ENCODE results near the gene HOXD12.

Gene HOXD12

DNA sequence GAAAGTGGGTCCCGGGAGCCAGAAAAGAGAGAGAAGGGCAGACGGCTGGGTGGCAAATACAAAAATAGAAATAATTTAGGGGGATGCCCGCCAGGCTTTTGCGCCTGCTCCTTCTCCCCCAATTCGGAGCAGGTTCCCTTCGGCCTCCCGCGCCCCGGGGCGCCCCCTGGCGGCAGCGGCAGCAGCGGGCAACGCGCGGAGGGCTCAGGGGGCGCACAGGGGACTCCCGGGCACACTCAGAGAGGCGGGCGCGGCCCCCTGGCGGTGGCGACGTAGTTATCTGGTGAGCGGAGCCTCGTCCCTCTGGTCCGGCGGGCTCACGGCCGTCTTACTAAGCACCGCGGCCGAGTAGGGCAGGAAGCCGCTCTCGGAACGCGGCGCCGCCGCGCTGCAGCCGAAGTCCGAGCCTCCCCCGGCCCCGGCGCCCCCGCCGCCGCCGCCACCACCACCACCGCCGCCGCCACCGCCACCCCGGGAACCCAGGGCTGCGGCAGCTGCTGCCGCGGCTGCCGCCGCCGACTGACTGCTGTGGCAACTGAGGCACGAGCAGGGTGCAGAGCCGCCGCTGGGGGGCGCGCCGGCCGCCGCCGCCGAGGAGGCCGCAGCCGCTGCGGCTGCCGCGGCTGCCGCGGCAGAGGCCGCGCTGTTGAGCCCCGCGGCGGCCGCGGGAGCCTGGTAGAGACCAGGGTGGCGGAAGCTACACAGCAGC is 19.6 kb upstream of the HOXD12 start:
- H3K27me3 ChIP-seq: peaks cover 99 to 100% (median 100%) of the 10 kb centered on the region in 11 experiments
- H3K4me1 ChIP-seq: peaks cover 0 to 9% (median 3%) of the 10 kb centered on the region in 10 experiments; a peak in 8 of 20 replicates
- H3K27ac ChIP-seq: no peak overlapping the region
- peak overlapping the region in 9 of 10 experiments; percentile 18 to 46 (median 26); a peak in 9 of 20 replicates for H3K4me3 ChIP-seq
- TF ChIP-seq Cebpa-rat (IDR thresholded peaks at IDR 0.05): no peak
- H3K9ac ChIP-seq: no peak overlapping the region
- peaks cover 57 to 78% (median 64%) of the 10 kb centered on the region in 11 experiments for H3K9me3 ChIP-seq (replicated peaks in 1 of 11)
- peaks cover 0 to 4% (median 0%) of the 10 kb centered on the region in 11 experiments; a peak in 1 of 22 replicates for H3K36me3 ChIP-seq
- peaks cover 0 to 54% (median 25%) of the 10 kb centered on the region in 11 experiments; a peak in 16 of 22 replicates for H4K20me1 ChIP-seq
- H3K4me2 ChIP-seq: peak overlapping the region in 10 of 11 experiments; percentile 10 to 87 (median 46); a peak in 17 of 22 replicates

DNA sequence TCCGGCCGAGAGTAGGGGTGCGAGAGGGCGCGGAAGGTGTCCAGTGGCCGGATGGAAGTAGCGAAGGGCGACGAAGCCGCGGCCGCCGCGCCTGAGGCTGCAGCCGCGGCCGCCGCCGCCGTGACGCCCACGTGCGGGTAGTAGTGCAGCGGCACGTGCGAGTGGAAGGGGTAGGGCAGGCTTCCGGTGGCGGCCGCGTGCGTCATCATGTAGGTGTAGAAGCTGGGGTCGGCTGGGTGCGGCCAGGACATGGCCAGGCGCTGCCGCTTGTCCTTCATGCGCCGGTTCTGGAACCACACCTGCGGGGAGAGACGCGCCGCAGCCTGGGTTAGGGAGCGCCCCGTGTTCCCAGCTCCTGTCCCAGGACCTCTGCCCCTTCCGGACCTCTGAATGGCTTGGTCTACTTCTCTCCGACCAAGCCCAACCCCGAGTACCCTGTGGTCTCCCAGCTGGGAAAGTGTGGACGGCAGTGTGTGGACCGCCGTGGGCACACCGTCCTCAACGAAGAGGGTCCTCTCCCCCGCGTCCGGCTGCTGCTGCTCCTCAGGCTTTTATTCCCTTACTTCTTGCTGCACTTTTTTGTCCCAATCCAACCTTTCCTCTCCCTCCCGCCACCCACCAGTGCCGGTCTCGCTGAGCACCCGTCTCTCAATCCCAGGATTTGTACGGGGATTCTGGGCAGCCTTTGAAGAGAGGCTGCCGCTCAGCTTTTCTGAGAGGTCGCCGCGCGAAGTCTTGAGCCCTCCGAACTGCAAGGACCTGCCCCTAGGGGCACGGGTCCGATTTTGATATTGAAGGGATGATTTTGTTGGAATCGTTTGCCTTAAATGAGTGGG is 18.8 kb upstream of the HOXD12 start:
- Histone ChIP-seq H3K27me3 (peaks cover 99 to 100% (median 100%) of the 10 kb centered on the region in 11 experiments), H3K9ac (no peak overlapping the region), H3K27ac (no peak overlapping the region), H3K4me2 (no peak overlapping the region), H4K20me1 (peaks cover 0 to 53% (median 27%) of the 10 kb centered on the region in 11 experiments; a peak in 17 of 22 replicates), H3K9me3 (replicated peaks in 1 of 11) (peaks cover 60 to 79% (median 71%) of the 10 kb centered on the region in 11 experiments), H3K36me3 (peaks cover 0 to 4% (median 0%) of the 10 kb centered on the region in 11 experiments; a peak in 1 of 22 replicates), H3K4me1 (peaks cover 0 to 9% (median 3%) of the 10 kb centered on the region in 10 experiments; a peak in 8 of 20 replicates), H3K4me3 (peak overlapping the region in 7 of 10 experiments; percentile 2 to 40 (median 21); a peak in 7 of 20 replicates)
- TF ChIP-seq Cebpa-rat (IDR thresholded peaks at IDR 0.05): no peak

DNA sequence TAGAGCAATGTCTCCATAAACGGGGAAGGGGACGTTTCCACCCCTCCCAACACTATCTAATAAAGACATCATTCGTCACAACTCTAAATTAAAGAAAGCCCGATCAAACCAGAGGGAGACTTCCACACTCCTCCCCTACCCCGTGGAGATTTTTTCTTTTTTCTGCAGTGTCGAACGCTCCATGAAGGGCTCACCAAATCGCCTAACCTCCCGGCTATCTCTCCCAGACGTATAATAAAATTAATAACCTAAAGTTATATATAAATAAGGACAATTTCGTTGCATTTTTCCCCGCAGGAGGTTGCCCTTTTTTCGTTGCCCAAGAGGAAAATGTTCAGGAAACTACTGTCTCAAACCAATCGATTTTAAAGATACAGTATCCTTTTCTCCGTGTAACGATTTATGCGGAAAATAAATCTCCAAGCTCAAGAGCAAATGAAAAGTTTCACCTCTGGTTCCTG is 18.2 kb upstream of the HOXD12 start:
- Histone ChIP-seq H3K4me2 (no peak overlapping the region), H3K27ac (no peak overlapping the region), H4K20me1 (peaks cover 0 to 53% (median 34%) of the 10 kb centered on the region in 11 experiments; a peak in 16 of 22 replicates), H3K4me1 (peaks cover 0 to 15% (median 3%) of the 10 kb centered on the region in 10 experiments; a peak in 8 of 20 replicates), H3K4me3 (peak overlapping the region in 7 of 10 experiments; percentile 13 to 43 (median 29); a peak in 5 of 20 replicates), H3K36me3 (peaks cover 0 to 4% (median 0%) of the 10 kb centered on the region in 11 experiments; a peak in 1 of 22 replicates), H3K27me3 (peaks cover 99 to 100% (median 100%) of the 10 kb centered on the region in 11 experiments), H3K9me3 (replicated peaks in 1 of 11) (peaks cover 56 to 80% (median 71%) of the 10 kb centered on the region in 11 experiments), H3K9ac (no peak overlapping the region)
- no peak for TF ChIP-seq Cebpa-rat (IDR thresholded peaks at IDR 0.05)

DNA sequence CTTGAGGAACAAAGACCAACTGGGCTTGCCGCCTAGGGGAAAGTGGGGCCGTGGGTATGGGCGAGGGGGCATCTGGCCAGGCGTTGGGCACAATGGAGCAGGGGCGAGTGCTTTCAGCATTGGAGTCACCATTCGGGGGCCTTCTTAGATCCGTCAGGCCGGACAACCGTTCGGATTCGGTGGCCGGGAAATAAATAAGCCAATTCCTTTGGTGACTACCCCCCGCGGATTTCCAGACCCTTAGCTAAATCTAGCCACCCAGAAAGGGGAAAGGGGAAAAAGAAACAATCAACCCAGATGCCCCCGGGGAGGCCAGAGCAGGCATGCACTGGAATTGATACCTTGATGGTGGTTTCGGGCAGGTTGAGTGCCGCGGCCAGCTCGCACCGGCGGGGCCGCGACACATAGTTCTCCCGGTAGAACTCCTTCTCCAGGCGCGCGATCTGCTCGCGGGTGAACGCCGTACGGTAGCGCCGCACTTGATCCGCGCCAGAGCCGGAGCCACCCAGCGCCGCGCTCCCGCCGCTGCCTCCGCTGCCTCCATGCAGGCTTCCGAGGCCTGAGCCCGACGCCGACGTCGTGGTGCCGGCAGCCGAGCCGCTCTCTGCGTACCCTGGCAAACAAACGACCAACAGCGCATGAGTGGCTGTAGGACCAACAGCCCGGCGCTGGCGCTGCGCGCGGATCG is 17.6 kb upstream of the HOXD12 start:
- Histone ChIP-seq H3K4me1 (peaks cover 0 to 15% (median 3%) of the 10 kb centered on the region in 10 experiments; a peak in 8 of 20 replicates), H3K36me3 (peaks cover 0 to 4% (median 0%) of the 10 kb centered on the region in 11 experiments; a peak in 1 of 22 replicates), H4K20me1 (peaks cover 0 to 51% (median 35%) of the 10 kb centered on the region in 11 experiments; a peak in 16 of 22 replicates), H3K4me3 (peak overlapping the region in 8 of 10 experiments; percentile 13 to 43 (median 31); a peak in 8 of 20 replicates), H3K9me3 (replicated peaks in 1 of 11) (peaks cover 54 to 78% (median 71%) of the 10 kb centered on the region in 11 experiments), H3K4me2 (no peak overlapping the region), H3K27me3 (peaks cover 99 to 100% (median 100%) of the 10 kb centered on the region in 11 experiments), H3K9ac (no peak overlapping the region), H3K27ac (no peak overlapping the region)
- no peak for TF ChIP-seq Cebpa-rat (IDR thresholded peaks at IDR 0.05)

DNA sequence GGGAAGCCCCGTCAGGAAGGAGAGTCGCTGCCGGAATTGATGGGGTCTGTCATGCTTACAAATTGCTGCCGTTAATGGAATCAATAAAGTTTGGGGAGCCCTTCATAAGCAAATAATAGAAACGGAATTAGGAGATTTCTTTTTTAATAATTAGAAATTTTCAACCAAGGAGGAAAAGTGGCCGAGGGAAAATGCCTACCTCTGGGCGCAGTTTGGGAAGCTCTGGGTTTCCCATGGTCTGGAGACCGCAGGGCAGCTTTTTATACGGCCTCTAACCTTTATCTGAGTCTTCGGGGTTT is 17.1 kb upstream of the HOXD12 start:
- H3K27ac ChIP-seq: no peak overlapping the region
- H3K9me3 ChIP-seq (replicated peaks in 1 of 11): peaks cover 54 to 78% (median 71%) of the 10 kb centered on the region in 11 experiments
- peaks cover 99 to 100% (median 100%) of the 10 kb centered on the region in 11 experiments for H3K27me3 ChIP-seq
- H3K4me1 ChIP-seq: peaks cover 0 to 15% (median 3%) of the 10 kb centered on the region in 10 experiments; a peak in 8 of 20 replicates
- no peak overlapping the region for H3K9ac ChIP-seq
- peaks cover 0 to 4% (median 0%) of the 10 kb centered on the region in 11 experiments; a peak in 1 of 22 replicates for H3K36me3 ChIP-seq
- TF ChIP-seq Cebpa-rat (IDR thresholded peaks at IDR 0.05): no peak
- peak overlapping the region in 7 of 10 experiments; percentile 23 to 43 (median 33); a peak in 10 of 20 replicates for H3K4me3 ChIP-seq
- peaks cover 0 to 54% (median 40%) of the 10 kb centered on the region in 11 experiments; a peak in 15 of 22 replicates for H4K20me1 ChIP-seq
- H3K4me2 ChIP-seq: no peak overlapping the region

DNA sequence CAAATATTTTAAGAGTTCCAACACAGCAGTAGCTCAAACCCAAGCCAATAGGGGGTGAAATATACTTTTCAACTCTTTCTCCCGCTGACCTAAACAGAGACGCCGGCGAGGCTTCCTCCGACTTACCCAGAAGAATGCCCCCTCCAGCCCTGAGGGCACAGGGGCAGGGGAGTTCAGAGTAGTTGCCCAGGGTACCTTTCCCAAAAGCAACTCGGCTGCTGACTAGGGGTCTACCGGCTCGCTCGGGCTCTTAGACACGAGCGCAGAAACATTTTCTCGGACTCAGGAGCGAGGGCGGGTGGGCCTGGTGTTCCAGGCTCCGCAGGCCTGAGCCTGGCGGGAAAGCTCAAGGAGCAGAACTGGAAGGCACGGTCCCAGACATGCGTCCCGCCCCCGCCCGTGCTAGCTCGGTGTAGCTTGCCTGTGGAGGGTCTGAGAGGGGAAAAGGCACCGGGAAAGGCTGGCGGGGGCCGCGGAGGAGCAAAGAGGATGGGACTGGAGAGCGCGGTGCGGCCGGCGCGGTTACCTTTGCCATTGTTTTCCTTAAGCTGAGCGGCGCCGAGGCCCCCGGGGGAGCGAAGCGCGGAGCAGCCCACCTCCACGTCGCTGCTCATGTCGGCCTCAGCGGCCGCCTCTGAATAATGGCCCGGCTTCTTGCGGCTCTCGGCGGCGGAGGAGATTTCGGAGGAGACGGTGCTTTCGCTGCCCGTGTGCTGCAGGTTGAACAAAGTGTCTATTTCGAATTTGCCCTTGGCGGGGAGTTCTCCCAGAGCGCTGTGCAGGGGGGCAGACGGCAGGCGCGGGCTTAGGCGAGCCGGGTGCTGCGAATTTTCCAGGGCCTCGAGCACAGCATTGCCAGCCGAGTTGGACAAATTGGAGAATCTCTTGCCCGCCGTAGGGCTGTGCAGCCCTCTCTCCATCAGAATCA is 16.5 kb upstream of the HOXD12 start:
- no peak for TF ChIP-seq Cebpa-rat (IDR thresholded peaks at IDR 0.05)
- Histone ChIP-seq H3K4me1 (peaks cover 0 to 15% (median 3%) of the 10 kb centered on the region in 10 experiments; a peak in 8 of 20 replicates), H3K4me2 (no peak overlapping the region), H3K27ac (no peak overlapping the region), H4K20me1 (peaks cover 0 to 61% (median 46%) of the 10 kb centered on the region in 11 experiments; a peak in 15 of 22 replicates), H3K27me3 (peaks cover 100% of the 10 kb centered on the region in 11 experiments), H3K36me3 (peaks cover 0 to 4% (median 0%) of the 10 kb centered on the region in 11 experiments; a peak in 1 of 22 replicates), H3K9ac (no peak overlapping the region), H3K4me3 (peak overlapping the region in 5 of 10 experiments; percentile 20 to 43 (median 33); a peak in 10 of 20 replicates), H3K9me3 (replicated peaks in 1 of 11) (peaks cover 54 to 78% (median 71%) of the 10 kb centered on the region in 11 experiments)

DNA sequence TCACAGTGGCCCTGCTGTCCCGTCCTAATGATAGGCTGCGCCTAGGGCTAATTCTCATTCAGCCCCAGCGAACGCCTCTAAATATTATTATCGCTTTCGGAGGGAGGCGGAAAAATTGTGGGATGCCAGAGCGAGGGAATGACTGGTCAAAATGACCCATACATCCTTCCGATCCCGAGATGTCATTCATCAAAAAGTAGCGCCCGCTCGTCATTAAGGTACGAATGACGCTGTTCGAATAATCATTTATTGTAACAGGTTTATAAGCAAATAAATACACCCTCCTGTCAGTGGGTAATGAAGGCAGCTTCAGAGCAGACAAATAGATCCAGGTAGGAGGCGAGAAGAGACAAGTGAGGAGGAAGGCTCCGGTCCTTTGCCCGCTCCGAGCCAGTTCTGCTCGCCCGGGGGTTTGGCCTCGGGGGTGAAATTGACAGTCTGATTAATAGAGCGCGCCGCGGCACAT is 15.8 kb upstream of the HOXD12 start, which contains the start of gene EVX2:
EVX2 (minus strand) TSS at position 167 of the 466 bp plus-strand sequence. CDS start 186 bp downstream, outside the sequence.
- H3K4me3 ChIP-seq: peak within 1 kb of the TSS in 5 of 10 experiments; percentile 20 to 43 (median 33); a peak in 9 of 20 replicates
- H3K4me1 ChIP-seq: peaks cover 0 to 15% (median 3%) of the 10 kb centered on the region in 10 experiments; a peak in 8 of 20 replicates
- H3K36me3 ChIP-seq: peaks cover 0 to 4% (median 0%) of the 10 kb centered on the region in 11 experiments; a peak in 1 of 22 replicates
- no peak within 1 kb of the TSS for H3K27ac ChIP-seq
- peaks cover 100% of the 10 kb centered on the region in 11 experiments for H3K27me3 ChIP-seq
- TF ChIP-seq Cebpa-rat (IDR thresholded peaks at IDR 0.05): no peak
- H3K4me2 ChIP-seq: peak within 1 kb of the TSS in 2 of 11 experiments; percentile 33 to 44; a peak in 4 of 22 replicates
- no peak within 1 kb of the TSS for H3K9ac ChIP-seq
- peaks cover 0 to 62% (median 46%) of the 10 kb centered on the region in 11 experiments; a peak in 17 of 22 replicates for H4K20me1 ChIP-seq
- peaks cover 54 to 75% (median 69%) of the 10 kb centered on the region in 11 experiments for H3K9me3 ChIP-seq (replicated peaks in 1 of 11)
